ENCODE measurements around the gene SETBP1. TPM values are rescaled to one million over a fixed set of nuclear protein-coding genes. Genes with fewer than 3 reads are reported as not detected.

SETBP1 gene
- total RNA-seq, 1 experiment from 2014 or later = 9.6 TPM

DNA sequence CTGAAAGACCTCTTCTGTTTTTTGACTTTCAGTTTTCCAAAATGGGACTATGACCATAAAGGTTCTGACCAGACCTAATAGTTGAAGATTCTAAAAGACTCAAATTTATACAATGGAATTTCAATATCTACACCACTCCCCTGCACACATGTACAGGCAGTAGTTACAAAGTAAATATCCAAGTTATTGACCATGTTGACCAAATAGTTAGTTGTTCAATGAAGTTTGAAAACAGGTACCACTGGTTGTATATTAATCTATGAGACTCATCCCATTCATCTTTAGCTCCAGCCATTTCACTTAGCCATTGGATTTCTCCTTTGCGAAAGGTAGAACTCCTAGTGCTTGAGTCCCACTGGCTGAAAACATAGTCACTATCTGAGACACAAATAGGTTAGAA lies 277.4 kb downstream of the SETBP1 start:
- TF ChIP-seq NR2C2 (CRISPR knock-in tag; IDR thresholded peaks at IDR 0.05) (no peak), ZNF423 (CRISPR knock-in tag; IDR thresholded peaks at IDR 0.05) (no peak), RORB (CRISPR knock-in tag; IDR thresholded peaks at IDR 0.05) (no peak), AR (CRISPR knock-in tag; IDR thresholded peaks at IDR 0.05) (no peak), SP1 (CRISPR knock-in tag; conservative IDR thresholded peaks at IDR 0.05) (no peak), ZMAT4 (CRISPR knock-in tag; IDR thresholded peaks at IDR 0.05) (no peak), AFF4 (CRISPR knock-in tag; IDR thresholded peaks at IDR 0.05; ENCODE audit: borderline replicate concordance) (no peak), TCF7 (CRISPR knock-in tag; IDR thresholded peaks at IDR 0.05; ENCODE audit: low read depth) (no peak)
- H3K36me3 Mint-ChIP-seq = no peaks in the 10 kb centered on the region; the same call in 1 of the 2 replicates
- no peak overlapping the region for H3K4me3 Mint-ChIP-seq
- H3K4me1 Mint-ChIP-seq = no peaks in the 10 kb centered on the region
- H3K27ac Mint-ChIP-seq = no peak overlapping the region
- POLR2A ChIA-PET = interaction anchor here (0.6 kb wide), 1 partner anchor 33 kb away, joined by 5 read pairs; no protein-coding TSS in a partner anchor
- ATAC-seq (no peak), DNase-seq (ENCODE audit: low spot score) (no peak)
- H3K27me3 Mint-ChIP-seq (ENCODE audit: low read depth) = no peaks in the 10 kb centered on the region
- CTCF ChIA-PET = no interaction called here
- H3K9me3 Mint-ChIP-seq = no peaks in the 10 kb centered on the region

DNA sequence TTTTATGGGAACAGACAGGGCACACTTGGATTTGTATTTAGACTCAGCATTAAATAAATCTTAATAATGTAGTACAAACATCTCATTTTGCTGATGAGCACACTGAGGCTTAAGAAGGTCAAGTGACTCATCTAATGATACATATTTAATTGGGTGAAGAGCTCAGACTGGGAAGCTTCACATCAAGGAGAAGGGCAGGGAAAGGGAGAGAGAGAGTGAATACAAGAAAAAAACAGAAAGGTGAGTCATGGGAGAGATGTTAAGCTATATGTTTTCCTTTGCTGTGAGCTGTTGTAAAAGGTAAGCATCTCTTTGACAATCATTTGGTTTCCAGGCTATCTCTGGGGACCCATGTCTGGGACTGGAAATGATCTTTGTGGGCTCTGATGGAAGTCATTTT lies 277.8 kb downstream of the SETBP1 start:
- DNase-seq (ENCODE audit: low spot score) = no peak
- Mint-ChIP-seq H3K4me1 (no peaks in the 10 kb centered on the region), H3K9me3 (no peaks in the 10 kb centered on the region), H3K27ac (no peak overlapping the region), H3K36me3 (no peaks in the 10 kb centered on the region; the same call in 1 of the 2 replicates), H3K27me3 (ENCODE audit: low read depth) (no peaks in the 10 kb centered on the region), H3K4me3 (no peak overlapping the region)
- no peak for ATAC-seq
- POLR2A ChIA-PET = no interaction called here
- TF ChIP-seq ELF4 (CRISPR knock-in tag; IDR thresholded peaks at IDR 0.05; ENCODE audit: low read depth) = no peak
- TF ChIP-seq FOXP1 (CRISPR knock-in tag; IDR thresholded peaks at IDR 0.05; ENCODE audit: borderline replicate concordance) = no peak
- TF ChIP-seq ZNF232 (CRISPR knock-in tag; IDR thresholded peaks at IDR 0.05) = no peak
- no peak for TF ChIP-seq IRF1 (CRISPR knock-in tag; IDR thresholded peaks at IDR 0.05)
- CTCF ChIA-PET = no interaction called here

DNA sequence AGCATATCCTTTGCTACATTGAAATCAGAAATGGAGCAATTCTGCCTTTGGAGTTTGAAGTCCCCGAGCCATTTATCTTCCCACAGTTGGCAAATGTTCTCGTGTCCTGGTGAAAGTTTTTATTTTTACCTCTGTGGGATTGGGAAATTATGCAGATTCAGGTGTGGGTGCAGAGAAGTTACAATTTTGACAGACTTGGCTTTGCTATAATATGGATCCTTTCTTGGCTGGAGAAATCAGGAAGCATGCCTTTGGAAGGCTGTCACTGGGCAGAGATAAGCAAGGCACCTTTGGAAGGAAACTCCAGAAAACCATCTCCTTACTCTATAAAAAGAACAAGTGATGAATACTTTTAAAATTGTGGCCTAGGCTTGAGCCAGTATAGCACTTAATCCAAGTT lies 278.3 kb downstream of the SETBP1 start:
- DNase-seq (ENCODE audit: low spot score) (no peak), ATAC-seq (no peak)
- H3K4me3 Mint-ChIP-seq = no peak overlapping the region
- CTCF ChIA-PET = no interaction called here
- H3K9me3 Mint-ChIP-seq = no peaks in the 10 kb centered on the region
- POLR2A ChIA-PET = no interaction called here
- H3K27me3 Mint-ChIP-seq (ENCODE audit: low read depth) = no peaks in the 10 kb centered on the region
- H3K27ac Mint-ChIP-seq = no peak overlapping the region
- H3K4me1 Mint-ChIP-seq = no peaks in the 10 kb centered on the region
- H3K36me3 Mint-ChIP-seq = no peaks in the 10 kb centered on the region
- TF ChIP-seq MYBL2 (CRISPR knock-in tag; IDR thresholded peaks at IDR 0.05) = no peak
- no peak for TF ChIP-seq NR3C1 (CRISPR knock-in tag; conservative IDR thresholded peaks at IDR 0.05; ENCODE audit: low read depth)
- TF ChIP-seq ZMAT4 (CRISPR knock-in tag; IDR thresholded peaks at IDR 0.05) = no peak
- TF ChIP-seq PREB (CRISPR knock-in tag; IDR thresholded peaks at IDR 0.05; ENCODE audit: borderline replicate concordance) = no peak
- no peak for TF ChIP-seq GTF2I (CRISPR knock-in tag; conservative IDR thresholded peaks at IDR 0.05)
- no peak for TF ChIP-seq ETV6 (CRISPR knock-in tag; IDR thresholded peaks at IDR 0.05)
- TF ChIP-seq AFF4 (CRISPR knock-in tag; IDR thresholded peaks at IDR 0.05; ENCODE audit: borderline replicate concordance) = no peak
- TF ChIP-seq, protein P1, sequence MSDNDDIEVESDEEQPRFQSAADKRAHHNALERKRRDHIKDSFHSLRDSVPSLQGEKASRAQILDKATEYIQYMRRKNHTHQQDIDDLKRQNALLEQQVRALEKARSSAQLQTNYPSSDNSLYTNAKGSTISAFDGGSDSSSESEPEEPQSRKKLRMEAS (CRISPR knock-in tag; IDR thresholded peaks at IDR 0.05) = no peak
